HepG2 (cell line): ENCODE results near the gene INSYN2B. TPM values are rescaled to one million over a fixed set of nuclear protein-coding genes. Genes with fewer than 3 reads are reported as not detected.

ENCODE experiments used
- ATAC-seq: fragments of 200-7000 bp; cut with Tn5 transposase; 3 replicates; pipeline ENCODE4 v1.9.1; 2020; ENCODE audit warnings: mild to moderate bottlenecking, moderate library complexity
- BruUV-seq: library from RNA; stranded (reverse); fragments of 400-500 nt; replicated peaks from 2 replicates; lab custom pipeline; 2021; lab: Mats Ljungman, UMichigan
- CTCF ChIA-PET: fragments of 300-600 bp; formaldehyde crosslinking; extraction: SDS; loops from one replicate; lab custom pipeline; 2021; ENCODE audit warnings: low total read pairs, inconsistent platforms, low intra/inter-chr PET ratio; lab: Yijun Ruan, JAX
- POLR2A ChIA-PET: fragments of 350-600 bp; sonication (Branson Sonifier 250); formaldehyde crosslinking; loops from one replicate; lab custom pipeline; 2020; ENCODE audit warnings: antibody characterized with exemption, inconsistent platforms; lab: Yijun Ruan, JAX
- DNase-seq: peaks from one replicate; pipeline ENCODE4 v3.0.0-alpha.2; 2015; ENCODE audit warnings: low spot score
- FAIRE-seq: peaks from 3 replicates; lab custom pipeline; 2011; peaks lifted over from hg19 to GRCh38; lab: Jason Lieb, UNC
- H2AFZ ChIP-seq: one replicate; pipeline ENCODE4 v1.6.1; 2011; ENCODE audit warnings: low read length, inconsistent platforms
- H3K27ac ChIP-seq: fragments of 300-600 bp; 3 replicates; pipeline ENCODE4 v1.8.0; 2011; ENCODE audit warnings: mixed run types, mild to moderate bottlenecking, mixed read lengths, low read length, inconsistent platforms; ENCODE audit not compliant: insufficient read depth; ENCODE audit errors: extremely low read length
- H3K27me3 ChIP-seq, 2 experiments: fragments of 200-600 bp in 1 of 2; 2 replicates in 1 of 2; 3 replicates in 1 of 2; pipeline versions ENCODE4 v1.6.0 to v1.8.0; 2011; ENCODE audit warnings: low read length in 2 of 2, mild to moderate bottlenecking in 2 of 2, moderate library complexity in 2 of 2, inconsistent platforms in 1 of 2; ENCODE audit not compliant: insufficient read depth in 2 of 2, control insufficient read depth in 1 of 2
- H3K36me3 ChIP-seq, 2 experiments: fragments of 200-600 bp in 1 of 2; replicated peaks in 1 of 2; 2 replicates in 1 of 2; 3 replicates in 1 of 2; pipeline versions ENCODE4 v1.5.1 to v1.8.0; 2011; ENCODE audit warnings: low read length in 2 of 2, inconsistent platforms in 1 of 2; ENCODE audit not compliant: insufficient read depth in 2 of 2, control insufficient read depth in 1 of 2
- H3K4me1 ChIP-seq: 2 replicates; pipeline ENCODE4 v1.5.1; 2012; ENCODE audit warnings: low read length, inconsistent platforms; ENCODE audit not compliant: insufficient read depth
- H3K4me2 ChIP-seq: 2 replicates; pipeline ENCODE4 v1.6.0; 2011; ENCODE audit warnings: low read depth, low read length, inconsistent platforms
- H3K4me3 ChIP-seq, 3 experiments: fragments of 200-600 bp in 1 of 3; sonication (generic), shearing (Covaris generic) in 1 of 3; replicated peaks in 1 of 3; 2 replicates each; pipeline ENCODE4 v1.5.1; 2011 to 2016; ENCODE audit warnings: low read length in 3 of 3, inconsistent platforms in 2 of 3, low read depth in 2 of 3, mild to moderate bottlenecking in 2 of 3, control low read depth in 1 of 3, mixed read lengths in 1 of 3; ENCODE audit not compliant: insufficient read depth in 1 of 3
- H3K79me2 ChIP-seq: one replicate; pipeline ENCODE4 v1.6.1; 2011; ENCODE audit warnings: low read length, inconsistent platforms; ENCODE audit not compliant: insufficient read depth
- H3K9ac ChIP-seq: 2 replicates; pipeline ENCODE4 v1.6.0; 2011; ENCODE audit warnings: mild to moderate bottlenecking, low read depth, low read length, inconsistent platforms; ENCODE audit not compliant: insufficient read depth
- H3K9me3 ChIP-seq: 2 replicates; pipeline ENCODE4 v1.5.1; 2012; ENCODE audit warnings: mild to moderate bottlenecking, low read length
- H4K20me1 ChIP-seq: 2 replicates; pipeline ENCODE4 v1.6.0; 2011; ENCODE audit warnings: inconsistent platforms, mild to moderate bottlenecking, low read length, moderate library complexity; ENCODE audit not compliant: insufficient read depth
- CC2D1A ChIP-seq: sonication (generic); formaldehyde crosslinking; IDR thresholded peaks from 2 replicates; pipeline ENCODE4 v1.8.1; 2023; ENCODE audit warnings: mild to moderate bottlenecking, missing genetic modification reagents
- ELF4 ChIP-seq: sonication (generic); formaldehyde crosslinking; IDR thresholded peaks from 2 replicates; pipeline ENCODE4 v1.5.0; 2020; ENCODE audit warnings: missing genetic modification reagents, mild to moderate bottlenecking, moderate library complexity, borderline replicate concordance
- HDAC2 ChIP-seq: sonication (generic); formaldehyde crosslinking; IDR thresholded peaks from 2 replicates; pipeline ENCODE4 v1.4.0; 2020; ENCODE audit warnings: missing genetic modification reagents
- MEF2D ChIP-seq: sonication (generic); formaldehyde crosslinking; IDR thresholded peaks from 2 replicates; pipeline ENCODE4 v1.5.1; 2020; ENCODE audit warnings: mild to moderate bottlenecking, missing genetic modification reagents
- MYNN ChIP-seq: sonication (generic); formaldehyde crosslinking; IDR thresholded peaks from 2 replicates; pipeline ENCODE4 v1.4.0; 2020; ENCODE audit warnings: mild to moderate bottlenecking, low read depth, missing genetic modification reagents
- SMAD9 ChIP-seq: sonication (generic); formaldehyde crosslinking; IDR thresholded peaks from 2 replicates; pipeline ENCODE4 v1.5.1; 2020; ENCODE audit warnings: mild to moderate bottlenecking, missing genetic modification reagents
- TEF ChIP-seq: sonication (generic); formaldehyde crosslinking; IDR thresholded peaks from 2 replicates; pipeline ENCODE4 v1.5.0; 2020; ENCODE audit warnings: missing genetic modification reagents
- ZBTB25 ChIP-seq: IDR thresholded peaks from 2 replicates; pipeline ENCODE4 v1.6.1; 2018; ENCODE audit warnings: missing genetic modification reagents
- ZBTB46 ChIP-seq: sonication (generic); formaldehyde crosslinking; IDR thresholded peaks from 2 replicates; pipeline ENCODE4 v1.4.0; 2020; ENCODE audit warnings: mild to moderate bottlenecking, missing genetic modification reagents, borderline replicate concordance
- ZBTB7A ChIP-seq: sonication (generic); formaldehyde crosslinking; IDR thresholded peaks from 2 replicates; pipeline ENCODE4 v1.8.0; 2022; ENCODE audit warnings: mild to moderate bottlenecking, missing genetic modification reagents
- ZFP91 ChIP-seq: sonication (generic); formaldehyde crosslinking; IDR thresholded peaks from 2 replicates; pipeline ENCODE4 v1.9.0; 2022; ENCODE audit warnings: missing genetic modification reagents, mild to moderate bottlenecking, borderline replicate concordance
- WGBS: methylation state at CpG from one replicate; pipeline ENCODE4 v1.1.6; 2017; ENCODE audit warnings: low lambda C conversion rate; 5-methylcytosine and 5-hydroxymethylcytosine counted together
- in situ Hi-C: cut with HindIII; loops from 2 replicates; pipeline ENCODE4 v1.10.0; 2017; ENCODE audit warnings: low pct_unique_long_range_greater_than_20kb; ENCODE audit not compliant: extremely low pct_ligation_motif_present
- intact Hi-C: fragments of 100-400 bp; cut with micrococcal nuclease; formaldehyde crosslinking; loops from one replicate; pipeline ENCODE4 v1.10.0; 2022; ENCODE audit not compliant: unreplicated experiment
- polyA plus RNA-seq, 8 experiments: library from polyadenylated mRNA; depleted of rRNA in 3 of 8; stranded (reverse) in 7 of 8; unstranded in 1 of 8; fragments of >200 nt; fragmentation: Illumina TruSeq in 4 of 8; extraction: Trizol in 4 of 8; gene quantifications; 2 replicates each; pipeline versions ENCODE4 v1.2.1 to v1.2.3, GENCODE V29; 2011 to 2016; ENCODE audit warnings: low read depth in 4 of 8, missing spikeins in 1 of 8, mixed read lengths in 1 of 8; ENCODE audit not compliant: insufficient read depth in 1 of 8
- total RNA-seq, 5 experiments: library from RNA; depleted of rRNA; stranded (reverse); fragments of >200 nt; fragmentation: Illumina TruSeq; extraction: Trizol; gene quantifications; 2 replicates each; pipeline ENCODE4 v1.2.3, GENCODE V29; 2016; ENCODE audit warnings: low read depth in 1 of 5

INSYN2B gene
- total and polyA plus RNA-seq, 2 of the 13 experiments (the other 11 are each of a cell fraction or from before 2014, with no cell fraction given): not detected

- no peak for TF ChIP-seq HDAC2
- no peak for TF ChIP-seq ELF4 (CRISPR knock-in tag)
- TF ChIP-seq, all 625 proteins: peak for 0
Measured at GRCh38 chr5:169978714-169979113, 1.6 kb downstream of the INSYN2B start (continued).

- no TSS peak for BruUV-seq
- H3K27ac ChIP-seq: no peak overlapping the region
- 1% methylated on average over 6 of the region's 6 CpGs for WGBS
- CTCF ChIA-PET: no interaction called here
- no peak overlapping the region for H2AFZ ChIP-seq
- no peak overlapping the region for H3K4me3 ChIP-seq
- H3K4me2 ChIP-seq: no peak overlapping the region
- no peak overlapping the region for H3K9ac ChIP-seq
- no peak for DNase-seq
- FAIRE-seq: no peak
- TF ChIP-seq CC2D1A (CRISPR knock-in tag) (no peak), MEF2D (CRISPR knock-in tag) (no peak), ZBTB7A (CRISPR knock-in tag) (no peak), ZBTB25 (no peak), MYNN (CRISPR knock-in tag) (no peak), ZBTB46 (CRISPR knock-in tag) (no peak), SMAD9 (CRISPR knock-in tag) (no peak), ZFP91 (CRISPR knock-in tag) (no peak), TEF (CRISPR knock-in tag) (no peak)
- H3K9me3 ChIP-seq: no peaks in the 10 kb centered on the region
- intact Hi-C loops: no loop called here
- in situ Hi-C loops: no loop called here
- no peaks in the 10 kb centered on the region for H3K4me1 ChIP-seq
- POLR2A ChIA-PET: no interaction called here
- H4K20me1 ChIP-seq: no peaks in the 10 kb centered on the region
- H3K27me3 ChIP-seq: no peaks in the 10 kb centered on the region; a peak in 2 of 5 replicates
- no peaks in the 10 kb centered on the region for H3K79me2 ChIP-seq
- H3K36me3 ChIP-seq: no peaks in the 10 kb centered on the region
- no peak for ATAC-seq
Measured at GRCh38 chr5:169974121-169974770, 6.0 kb downstream of the INSYN2B start.
